Airway epithelial cell (primary cell): ENCODE measurements around the gene TSFM. TPM values are rescaled to one million over a fixed set of nuclear protein-coding genes. Genes with fewer than 3 reads are reported as not detected.

ENCODE experiments used
- total RNA-seq: library from RNA; depleted of rRNA; stranded (reverse); fragments of >200 nt; gene quantifications from 2 replicates; pipeline ENCODE4 v1.2.3, GENCODE V29; 2015

The TSFM gene
- 19.8 and 26.4 TPM in 2 replicates for total RNA-seq

DNA sequence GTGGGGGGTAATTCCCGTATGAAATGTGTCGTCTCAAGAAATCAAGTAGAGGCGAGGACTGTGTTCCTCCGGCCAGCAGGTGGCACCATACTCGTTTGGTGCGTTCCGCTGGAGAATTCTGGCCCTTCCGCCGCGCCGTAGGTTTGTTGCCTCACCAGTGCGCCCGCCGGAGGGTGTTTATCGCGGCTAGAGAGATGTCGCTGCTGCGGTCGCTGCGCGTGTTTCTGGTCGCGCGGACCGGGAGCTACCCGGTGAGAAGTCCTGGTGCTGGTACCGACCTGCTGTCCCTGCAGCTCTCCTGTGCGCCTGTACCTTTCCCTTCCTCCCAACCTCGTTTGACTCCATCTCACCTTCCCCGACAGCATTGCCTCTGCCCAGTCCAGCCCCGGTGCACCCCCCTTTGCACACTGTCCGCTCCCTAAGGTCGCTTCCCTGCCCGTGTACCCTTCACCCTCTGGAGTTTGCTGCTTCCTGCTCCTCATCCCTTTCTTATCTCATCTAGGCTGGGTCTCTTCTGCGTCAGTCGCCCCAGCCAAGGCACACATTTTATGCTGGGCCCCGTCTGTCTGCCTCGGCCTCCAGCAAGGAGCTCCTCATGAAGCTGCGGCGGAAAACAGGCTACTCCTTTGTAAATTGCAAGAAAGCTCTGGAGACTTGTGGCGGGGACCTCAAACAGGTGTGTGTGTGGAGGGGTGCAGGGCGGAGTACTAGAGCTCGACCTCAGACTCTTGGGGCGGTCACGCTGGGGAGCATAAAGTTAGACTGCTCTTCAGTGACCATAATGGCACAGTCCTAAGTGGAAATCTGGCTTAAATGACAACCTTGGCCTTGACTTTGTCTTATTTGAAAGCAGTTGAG, at the start of gene TSFM:
TSS of gene TSFM (plus strand) at position 180 of the 858 bp plus-strand sequence. CDS start at position 195, 15 bp downstream.

DNA sequence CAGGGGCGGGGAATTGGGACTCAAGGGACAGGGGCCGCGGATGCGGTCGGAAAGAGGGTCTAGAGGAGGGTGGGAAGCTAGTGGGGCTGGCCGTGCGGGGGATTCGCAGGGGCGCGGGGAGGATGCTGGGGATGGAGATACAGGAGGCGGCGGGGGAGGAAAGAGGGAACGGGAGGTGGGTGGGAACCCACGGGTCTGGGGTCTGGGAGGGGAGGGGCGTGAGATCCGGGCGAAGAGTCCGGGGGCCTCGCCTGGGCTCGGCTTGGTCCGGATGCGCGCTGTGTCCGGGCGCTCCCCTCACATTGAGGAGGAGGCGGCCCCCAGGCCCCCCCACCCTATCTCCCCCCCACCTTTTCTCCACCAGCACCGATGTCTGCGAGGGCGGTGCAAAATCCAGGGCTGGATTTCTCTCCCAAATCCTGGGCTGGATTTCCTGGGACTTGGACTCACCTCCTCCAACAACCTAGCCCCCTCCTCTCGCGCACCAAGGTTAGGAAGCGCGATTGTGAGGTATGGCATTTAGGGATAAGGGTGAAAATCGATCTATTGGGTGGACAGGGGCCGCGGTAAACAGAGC, 43.8 kb upstream of the TSFM start, which contains the start of gene AGAP2:
TSS of gene AGAP2 (minus strand) at position 82 of the 577 bp plus-strand sequence. CDS start 496 bp downstream, outside the sequence.

DNA sequence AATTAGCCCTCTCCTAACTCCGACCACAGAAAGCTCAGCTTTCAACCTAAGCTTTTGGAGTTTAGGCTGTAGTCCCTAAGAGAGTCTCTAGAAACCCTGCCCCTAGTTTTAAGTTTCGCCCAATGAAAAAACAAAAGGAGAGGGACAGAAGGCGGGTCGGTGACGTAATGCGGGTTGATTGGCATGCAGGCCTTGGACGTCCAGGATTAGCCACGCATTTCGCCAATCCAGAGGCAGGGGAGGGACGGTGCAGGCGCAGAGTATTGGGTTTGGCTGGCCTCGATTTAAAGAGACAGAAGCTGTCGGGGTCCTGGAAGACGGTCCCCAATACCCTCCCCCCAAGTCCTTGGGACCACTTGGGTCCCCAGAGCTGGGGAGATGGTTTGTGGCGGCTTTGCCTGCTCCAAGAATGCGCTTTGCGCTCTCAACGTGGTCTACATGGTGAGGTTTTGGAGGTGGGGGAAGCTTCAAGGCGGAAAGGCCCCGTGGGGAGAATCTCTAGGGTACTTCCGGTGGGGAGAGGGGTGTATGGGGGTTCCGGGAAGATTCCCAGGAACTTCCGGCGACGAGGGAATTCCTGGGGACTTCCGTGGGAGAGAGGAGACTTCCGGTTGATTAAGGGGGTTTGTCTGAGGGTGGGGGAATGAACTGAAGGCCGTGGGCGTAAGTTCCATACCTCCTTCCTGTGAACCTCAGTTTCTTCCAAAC, 37.7 kb upstream of the TSFM start, which contains the start of gene TSPAN31:
TSS of gene TSPAN31 (plus strand) at position 263 of the 708 bp plus-strand sequence. CDS start at position 379, 116 bp downstream.

DNA sequence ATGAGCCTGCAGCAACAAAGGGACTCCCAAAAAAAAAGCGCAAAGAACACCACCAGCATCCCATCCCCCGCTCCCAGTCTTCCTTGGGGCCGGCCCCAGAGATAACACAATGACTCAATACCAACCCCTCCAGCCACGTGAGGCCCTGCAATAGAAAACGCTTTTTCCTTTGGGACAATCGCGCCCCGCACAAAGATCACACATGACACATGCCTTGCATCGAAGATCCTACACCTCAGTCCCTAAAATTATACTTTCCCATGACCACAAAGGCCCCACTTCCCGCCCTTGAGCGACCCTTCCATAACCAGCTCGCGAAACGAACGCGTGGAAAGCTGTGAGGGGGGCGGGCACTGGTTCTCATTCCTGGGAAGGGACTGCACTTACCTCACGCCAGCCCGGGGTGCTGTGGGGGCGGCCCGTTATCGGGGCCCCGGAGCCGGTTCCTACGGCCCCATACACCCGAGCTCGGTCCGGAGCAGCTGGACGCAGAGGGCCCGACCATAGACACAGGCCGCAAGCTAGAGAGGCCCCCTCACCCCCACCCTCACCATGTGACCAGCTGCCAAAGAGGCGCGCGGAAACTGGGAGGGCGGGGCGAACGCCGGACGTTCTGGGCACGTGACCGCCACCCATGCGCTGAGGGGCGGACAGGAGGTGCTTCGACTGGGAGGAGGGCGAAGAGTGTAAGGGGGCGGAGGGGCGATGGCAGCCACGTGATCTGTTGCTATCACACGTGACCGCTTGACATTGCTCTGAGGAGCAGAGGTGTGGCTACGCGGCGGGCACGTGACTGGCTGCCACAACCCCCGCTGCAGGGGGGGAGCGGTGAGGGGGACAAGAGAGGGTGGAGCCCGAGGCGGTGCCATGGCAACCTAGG, 30.6 kb upstream of the TSFM start, which contains the start of gene CDK4:
TSS of gene CDK4 (minus strand) at position 523 of the 880 bp plus-strand sequence. CDS start 593 bp downstream, outside the sequence.

DNA sequence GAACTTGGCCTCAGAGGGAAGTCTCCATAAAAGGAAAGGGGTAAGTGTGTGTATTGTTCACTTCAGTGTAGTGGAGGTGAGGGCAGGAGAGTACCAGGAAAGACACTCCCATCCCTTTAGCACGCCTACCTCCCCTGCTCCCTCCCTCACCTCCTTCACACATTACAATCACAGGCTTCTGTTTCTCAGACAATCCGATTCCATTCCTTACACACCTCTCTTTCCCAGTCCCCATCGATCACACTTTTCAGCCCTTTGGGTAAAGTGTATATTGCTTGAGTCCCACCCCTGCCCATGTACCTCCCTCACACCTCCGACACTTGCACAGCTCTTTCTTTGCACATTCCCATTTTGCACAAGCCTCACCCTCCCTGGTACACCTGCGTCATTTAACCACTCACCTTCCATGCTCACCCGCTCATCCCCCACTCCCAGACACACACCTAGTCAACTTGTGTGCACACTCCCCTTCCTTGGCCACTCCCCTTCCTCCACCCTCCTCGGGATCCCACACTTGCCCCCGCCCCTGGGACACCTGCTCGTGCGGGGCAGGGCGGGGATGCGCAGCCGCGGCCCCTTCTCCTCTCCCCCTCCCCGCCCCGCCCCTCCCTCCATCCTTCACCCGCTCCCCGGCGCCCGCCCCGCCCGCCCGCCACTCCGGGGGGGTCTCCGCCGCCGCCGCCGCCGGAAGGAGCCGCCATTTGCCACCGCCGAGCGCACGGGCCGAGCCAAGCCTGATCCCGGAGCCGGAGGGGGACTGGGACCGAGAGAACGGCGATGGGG, 28.0 kb upstream of the TSFM start, which contains the start of gene MARCHF9:
TSS of gene MARCHF9 (plus strand) at position 693 of the 783 bp plus-strand sequence. CDS start 426 bp downstream, outside the sequence.

DNA sequence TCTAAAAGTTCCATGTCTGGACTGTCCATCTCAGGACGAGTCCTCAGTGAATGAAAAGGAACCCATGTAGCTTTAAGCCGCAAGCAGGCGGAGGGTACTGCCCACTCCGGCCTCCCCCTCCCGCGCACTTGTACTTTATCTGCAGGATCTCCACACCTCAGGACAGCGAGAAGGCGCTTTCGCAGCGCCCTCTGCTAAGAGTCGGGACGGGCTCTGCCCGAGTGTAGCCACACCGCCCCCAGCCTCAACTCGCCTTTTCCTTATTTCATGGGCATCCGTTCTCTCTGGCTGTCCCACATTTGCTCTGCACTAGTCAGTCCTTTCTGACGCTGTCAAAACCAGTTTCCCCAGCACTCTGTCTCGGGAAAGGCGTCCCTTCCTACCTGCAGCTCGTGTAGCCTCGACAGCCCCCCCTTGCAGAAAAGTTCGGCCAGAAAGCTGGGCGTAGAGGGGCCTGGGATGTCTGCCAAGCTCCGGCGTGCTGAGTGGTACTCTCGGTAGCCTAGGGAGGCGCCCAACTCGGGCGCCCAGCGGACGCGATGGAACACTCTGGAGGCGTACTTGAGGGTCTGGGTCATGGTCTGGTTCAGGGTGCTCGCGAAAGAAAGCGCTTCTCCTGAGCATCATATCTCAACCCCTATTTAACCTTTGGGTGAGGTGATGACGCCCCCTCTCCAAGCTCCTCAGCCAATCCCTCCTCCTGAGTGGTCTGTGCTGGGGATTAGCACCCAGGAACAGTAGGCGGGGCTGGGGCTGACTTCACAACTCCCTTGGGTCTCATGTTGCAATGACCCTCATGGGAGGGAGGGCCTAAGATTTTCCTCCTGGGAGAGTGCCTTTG, 15.9 kb upstream of the TSFM start, which contains the start of gene CYP27B1:
TSS of gene CYP27B1 (minus strand) at position 615 of the 841 bp plus-strand sequence. CDS start at position 578, 37 bp downstream.

DNA sequence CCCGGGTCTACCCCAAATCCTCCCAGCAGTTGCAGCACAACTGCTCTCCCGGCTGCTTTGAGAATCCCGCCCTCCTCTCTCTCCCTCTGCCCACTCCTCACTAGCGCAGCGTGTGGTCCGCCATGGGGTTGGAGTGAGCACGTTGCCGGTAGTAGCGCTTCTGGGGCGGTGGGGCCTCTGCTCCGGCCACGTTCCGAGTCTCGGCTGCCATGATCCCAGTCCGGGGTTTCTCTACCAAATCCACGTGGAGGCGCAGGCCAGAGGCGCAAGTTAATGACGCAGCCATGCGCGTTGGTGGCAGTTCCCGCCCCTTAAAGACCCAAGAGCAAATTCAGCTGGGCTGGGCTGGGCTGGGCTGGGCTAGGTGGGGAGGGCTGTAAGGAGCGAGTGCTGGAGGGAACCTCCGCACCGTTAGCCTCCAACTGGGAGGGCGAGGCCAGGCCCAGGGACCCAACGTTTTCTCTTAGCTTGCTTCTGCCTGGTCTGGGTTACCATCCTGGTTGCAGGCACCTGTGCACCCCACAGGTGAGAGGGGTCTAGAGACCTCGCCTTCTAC, 10.6 kb upstream of the TSFM start, which contains the start of gene METTL1:
TSS of gene METTL1 (minus strand) at position 233 of the 556 bp plus-strand sequence. CDS start at position 211, 22 bp downstream.

DNA sequence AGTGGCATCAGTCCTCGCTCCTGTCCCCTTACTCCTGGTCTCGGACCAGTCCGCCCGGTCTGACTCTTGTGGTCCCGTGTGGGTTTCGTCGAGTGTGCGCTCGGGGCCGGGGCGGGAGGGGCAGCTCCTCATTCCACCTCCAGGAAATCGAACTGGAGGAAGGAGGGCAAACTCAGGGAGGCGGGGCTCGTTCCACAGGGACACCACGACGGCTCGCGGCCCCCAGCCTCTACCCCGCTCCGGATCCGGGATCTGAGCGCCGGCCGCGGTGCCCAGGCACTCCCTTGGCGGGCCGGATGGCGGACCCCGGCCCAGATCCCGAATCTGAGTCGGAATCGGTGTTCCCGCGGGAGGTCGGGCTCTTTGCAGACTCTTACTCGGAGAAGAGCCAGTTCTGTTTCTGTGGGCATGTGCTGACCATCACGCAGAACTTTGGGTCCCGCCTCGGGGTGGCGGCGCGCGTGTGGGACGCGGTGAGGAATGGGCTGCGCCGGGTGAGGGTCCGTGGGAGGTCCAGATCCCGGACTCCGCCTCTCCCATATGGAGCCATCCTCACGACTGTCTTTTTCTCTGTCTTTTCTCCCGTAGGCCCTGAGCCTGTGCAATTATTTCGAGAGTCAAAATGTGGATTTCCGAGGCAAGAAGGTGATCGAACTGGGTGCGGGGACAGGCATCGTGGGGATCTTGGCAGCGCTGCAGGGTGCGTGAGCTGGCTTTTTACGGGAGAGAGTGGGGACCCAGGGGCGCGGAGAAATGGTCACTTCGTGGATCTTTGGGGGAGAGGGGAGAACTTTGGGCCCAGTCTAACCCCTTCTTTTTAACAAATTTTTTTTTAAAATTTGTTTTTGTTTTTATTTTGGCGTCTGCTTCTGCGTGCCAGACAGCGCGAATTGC, 9.9 kb upstream of the TSFM start, which contains the start of gene EEF1AKMT3:
TSS of gene EEF1AKMT3 (plus strand) at position 186 of the 894 bp plus-strand sequence. CDS start at position 297, 111 bp downstream.

DNA sequence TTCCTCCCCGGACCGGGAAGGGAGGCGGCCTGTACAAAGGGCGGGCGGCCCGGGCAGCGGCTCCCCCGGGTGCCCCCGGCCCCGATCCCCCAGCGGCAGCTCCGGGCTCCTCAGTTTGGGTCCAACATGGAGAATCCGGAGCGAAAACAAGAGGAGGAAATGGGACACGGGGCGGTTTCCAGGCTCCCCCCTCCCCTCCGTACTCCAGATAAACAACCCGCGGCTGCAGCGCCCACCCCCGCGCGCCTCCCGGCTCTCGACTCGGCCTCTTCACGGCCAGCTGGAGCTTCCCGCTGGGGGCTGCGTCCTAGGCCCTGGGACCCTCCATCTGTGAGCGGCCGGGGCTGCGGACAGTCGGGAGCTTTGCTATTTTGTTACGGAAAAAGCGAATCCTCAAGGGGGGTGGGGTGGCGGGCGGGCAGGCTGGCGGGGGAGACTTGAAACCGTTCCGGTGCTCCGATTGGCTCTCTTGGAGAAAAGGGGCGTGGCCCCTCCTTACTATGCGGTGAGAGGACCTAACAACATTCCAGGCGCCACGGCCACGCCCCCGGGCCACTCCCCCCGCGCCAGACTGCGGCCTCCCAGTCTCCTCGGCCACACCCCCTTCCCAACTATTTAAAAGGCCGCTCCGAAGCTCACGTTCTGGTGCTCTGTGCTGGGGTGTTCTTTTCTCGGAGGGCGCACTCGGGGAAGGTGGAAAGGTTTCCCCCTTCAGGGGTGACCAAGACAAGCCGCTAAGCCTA, 64.2 kb downstream of the TSFM start, which contains the start of gene CTDSP2:
TSS of gene CTDSP2 (minus strand) at position 153 of the 743 bp plus-strand sequence. CDS start 294 bp downstream, outside the sequence.

Other genes starting within 250 kb of the TSFM start
- gene DCTN2, start 235.6 kb upstream of the TSFM start, total RNA-seq = 144 and 154 TPM in 2 replicates
- gene KIF5A, start 232.7 kb upstream of the TSFM start, total RNA-seq = 0.14 and 0.21 TPM in 2 replicates
- 31.2 and 41.4 TPM in 2 replicates for gene PIP4K2C, start 191.6 kb upstream of the TSFM start, total RNA-seq
- gene DTX3, start 178.0 kb upstream of the TSFM start, total RNA-seq = 3.5 and 3.6 TPM in 2 replicates
- gene ARHGEF25, start 171.4 kb upstream of the TSFM start, total RNA-seq = 0.19 and 0.99 TPM in 2 replicates
- 0.71 and 1.1 TPM in 2 replicates for gene B4GALNT1, start 149.6 kb upstream of the TSFM start, total RNA-seq
- gene OS9, start 88.7 kb upstream of the TSFM start, total RNA-seq = 90.9 and 98.2 TPM in 2 replicates
- 0.14 and 0.56 TPM in 2 replicates for gene AGAP2, start 44.0 kb upstream of the TSFM start, total RNA-seq
- 44.2 and 70.9 TPM in 2 replicates for gene TSPAN31, start 37.7 kb upstream of the TSFM start, total RNA-seq
- gene CDK4, start 30.5 kb upstream of the TSFM start, total RNA-seq = 122 and 130 TPM in 2 replicates
- 7.9 and 12.8 TPM in 2 replicates for gene MARCHF9, start 27.7 kb upstream of the TSFM start, total RNA-seq
- 10.4 and 15.0 TPM in 2 replicates for gene CYP27B1, start 15.7 kb upstream of the TSFM start, total RNA-seq
- 18.8 and 21.2 TPM in 2 replicates for gene METTL1, start 10.7 kb upstream of the TSFM start, total RNA-seq
- gene EEF1AKMT3, start 10.2 kb upstream of the TSFM start, total RNA-seq = 1.3 and 5.8 TPM in 2 replicates
- 0.05 and 0.21 TPM in 2 replicates for gene AVIL, start 35.9 kb downstream of the TSFM start, total RNA-seq
- 39.1 and 54.0 TPM in 2 replicates for gene CTDSP2, start 63.9 kb downstream of the TSFM start, total RNA-seq
- gene ATP23, start 158.8 kb downstream of the TSFM start, total RNA-seq = 11.3 and 23.7 TPM in 2 replicates